KG1 (cell line): Measurements from ENCODE around the gene DLGAP1.

Experiments
- DNase-seq: peaks from one replicate; lab custom pipeline; 2025; lab: John Stamatoyannopoulos, UW

The DLGAP1 gene

GRCh38 chr18:3530807-3531206 is 924.3 kb downstream of the DLGAP1 start:
- DNase-seq: no peak

- no peak for DNase-seq
Measured at GRCh38 chr18:3529601-3530000, 925.5 kb downstream of the DLGAP1 start.

DNA sequence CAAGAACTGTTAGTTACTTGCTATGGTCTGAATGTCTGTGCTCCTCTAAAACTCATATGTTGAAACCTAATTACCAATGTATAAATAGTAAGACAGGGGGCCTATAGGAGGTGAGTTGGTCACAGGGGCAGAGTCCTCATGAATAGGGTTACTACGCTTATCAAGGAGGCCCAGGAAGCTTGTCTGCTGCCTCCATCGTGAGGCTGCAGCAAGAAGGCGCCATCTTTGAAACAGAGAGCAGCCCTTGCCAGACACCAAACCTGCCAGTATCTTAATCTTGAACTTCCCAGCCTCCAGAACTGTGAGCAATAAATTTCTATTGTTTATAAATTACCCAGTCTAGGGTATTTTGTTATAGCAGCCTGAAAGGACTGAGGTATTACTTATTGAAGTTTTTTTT is 926.0 kb downstream of the DLGAP1 start:
- DNase-seq: no peak

- no peak for DNase-seq
Measured at GRCh38 chr18:3528231-3528630, 926.9 kb downstream of the DLGAP1 start.

DNA sequence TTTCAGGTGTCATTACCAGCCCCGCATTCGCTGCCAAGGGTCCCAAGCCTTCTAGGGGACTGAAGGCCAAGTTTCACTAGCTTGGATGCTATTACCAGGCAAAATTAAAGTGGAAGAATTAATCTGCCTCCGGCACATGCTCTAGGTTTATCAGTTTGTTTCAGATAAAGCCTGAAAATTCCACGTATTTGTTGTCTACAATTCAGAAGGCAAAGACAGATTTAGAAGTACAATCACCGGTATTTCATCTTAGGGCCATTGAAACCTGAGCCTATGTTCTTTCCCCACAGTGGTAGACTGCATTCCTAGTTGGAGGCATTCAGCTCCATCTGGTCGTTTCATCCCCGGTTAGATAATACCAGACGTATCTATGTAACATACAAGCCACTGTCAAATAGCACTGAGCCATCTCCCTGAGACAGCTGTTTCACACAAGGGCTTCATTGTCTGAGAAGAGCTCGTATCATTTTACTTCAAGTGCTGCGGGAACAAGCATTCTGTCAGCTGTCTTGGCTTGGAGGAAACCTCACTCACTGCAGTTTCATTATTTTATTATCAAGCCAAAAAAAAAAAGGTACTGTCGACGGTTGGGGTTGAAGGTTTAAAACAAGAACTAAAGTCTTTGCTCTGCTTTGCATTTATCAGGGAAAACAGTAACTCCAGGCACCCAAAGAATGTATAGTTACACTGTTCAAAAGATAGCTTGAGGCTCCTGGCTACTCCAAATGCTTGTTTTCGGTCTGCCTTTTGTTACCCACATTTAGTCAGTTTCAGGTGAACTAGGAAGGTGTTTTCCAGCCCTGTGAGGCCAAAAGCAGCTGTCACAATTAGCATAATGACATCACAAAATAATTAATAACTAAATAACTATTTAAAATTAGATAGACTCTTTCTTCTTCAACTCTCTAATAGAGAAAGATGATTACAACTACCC is 928.4 kb downstream of the DLGAP1 start:
- peak; percentile 33 for DNase-seq

DNA sequence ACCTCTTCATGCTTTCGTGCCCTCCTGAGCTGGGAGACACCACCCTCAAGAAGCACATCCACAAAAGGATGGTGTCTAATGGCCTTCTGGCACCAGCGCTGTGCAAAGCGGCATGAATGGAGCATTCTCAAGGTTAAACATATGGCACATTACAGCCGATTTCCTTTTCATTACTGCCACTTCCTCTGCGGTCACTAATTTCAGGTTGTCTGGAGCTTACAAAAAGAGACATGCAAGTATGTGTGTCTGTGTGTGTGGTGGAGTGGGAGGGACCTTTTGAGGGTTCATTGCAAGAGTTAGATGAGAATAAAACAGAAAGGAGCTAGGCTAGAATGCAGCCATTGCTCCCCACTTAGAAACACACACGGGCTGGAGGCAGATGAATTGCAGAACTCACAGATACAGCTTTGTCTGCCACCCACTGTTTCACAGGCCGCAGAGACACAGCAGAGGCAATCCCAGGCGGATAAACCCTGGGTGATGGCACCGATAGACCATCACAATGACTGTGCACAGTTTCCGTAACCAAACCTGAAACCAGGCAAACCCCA is 929.2 kb downstream of the DLGAP1 start:
- DNase-seq: peak; percentile 81

- DNase-seq: no peak
Measured at GRCh38 chr18:3524706-3525105, 930.4 kb downstream of the DLGAP1 start.

DNA sequence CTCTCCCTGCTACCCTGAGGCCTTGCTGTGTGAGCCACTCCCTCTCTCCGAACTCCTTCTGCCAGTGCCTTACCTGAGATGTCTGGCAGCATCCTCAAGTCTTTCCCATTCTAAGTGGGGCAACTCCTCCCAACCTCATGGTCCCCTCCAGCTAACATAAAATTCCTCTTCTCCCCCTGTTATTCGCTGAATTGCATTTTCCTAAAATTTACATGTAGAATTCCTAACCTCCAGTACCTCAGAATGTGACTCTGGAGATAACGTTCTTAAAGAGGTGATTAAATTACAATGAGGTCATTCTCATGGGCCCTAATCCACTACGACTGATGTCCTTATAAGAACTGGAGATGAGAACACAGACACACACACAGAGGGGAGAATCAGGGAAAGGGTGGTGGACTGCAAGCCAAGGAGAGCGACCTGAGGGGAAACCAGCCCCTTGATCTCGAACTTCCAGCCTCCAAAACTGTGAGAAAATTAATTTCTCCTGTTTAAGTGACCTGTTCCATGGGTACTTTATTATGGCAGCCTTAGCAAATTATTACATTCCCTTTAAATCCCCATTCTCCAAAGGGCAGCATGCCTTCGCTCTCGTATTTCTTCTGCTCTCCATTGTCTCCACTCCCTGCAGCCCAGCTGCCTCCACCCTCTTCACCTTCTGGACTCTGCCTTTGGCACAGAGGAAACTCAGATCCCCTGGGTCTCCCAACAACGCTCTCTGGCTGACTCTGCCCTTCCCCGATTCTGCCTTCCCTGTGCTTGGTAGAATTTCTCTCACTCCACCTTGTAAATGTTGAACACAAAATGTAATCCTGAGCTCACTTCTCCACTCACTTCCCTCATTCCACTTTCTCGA is 934.6 kb downstream of the DLGAP1 start:
- DNase-seq: no peak

- DNase-seq: no peak
Measured at GRCh38 chr18:3514312-3515216, 940.5 kb downstream of the DLGAP1 start.

- no peak for DNase-seq
Measured at GRCh38 chr18:3513481-3513880, 941.6 kb downstream of the DLGAP1 start.

DNA sequence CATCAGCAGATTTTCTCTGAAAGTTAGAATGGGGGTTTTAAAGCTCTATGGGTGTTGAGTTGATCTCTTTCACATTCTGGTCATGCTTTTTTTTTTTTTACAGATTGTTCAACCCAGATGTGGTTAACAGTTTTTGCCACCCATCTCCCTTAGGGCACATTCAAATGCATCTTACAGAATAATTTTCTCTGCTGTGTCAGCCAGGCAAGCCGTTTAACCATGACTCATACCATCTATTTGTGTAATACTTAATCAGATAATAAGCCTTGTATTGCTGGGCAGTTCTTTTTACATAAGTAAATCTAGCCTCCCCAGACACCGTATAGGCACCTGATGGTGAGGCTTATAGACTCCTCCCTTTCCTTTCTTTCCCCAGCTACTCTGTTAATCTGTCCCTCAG is 943.1 kb downstream of the DLGAP1 start:
- no peak for DNase-seq

DNA sequence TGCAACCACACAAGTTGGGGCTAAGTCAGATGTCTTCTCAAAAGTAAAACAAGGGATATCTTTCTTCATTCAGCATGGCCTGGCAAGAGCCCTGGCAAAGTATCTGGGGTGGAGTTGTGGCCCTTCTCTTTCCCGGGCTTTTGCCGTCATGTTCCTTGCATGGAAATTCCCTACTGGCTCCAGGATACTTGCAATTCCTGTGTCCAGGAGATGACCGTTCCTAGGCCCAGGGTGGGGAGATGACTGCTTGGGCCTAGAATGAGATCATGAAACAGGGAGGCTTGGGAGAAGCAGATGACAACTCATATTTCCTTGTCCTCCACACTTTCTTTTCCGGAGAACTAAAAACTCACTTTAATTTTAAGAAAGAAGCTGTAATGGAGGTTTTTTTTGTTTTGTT is 944.2 kb downstream of the DLGAP1 start:
- DNase-seq: no peak

GRCh38 chr18:3510024-3510423 is 945.1 kb downstream of the DLGAP1 start:
- DNase-seq: no peak

- no peak for DNase-seq
Measured at GRCh38 chr18:3508576-3509549, 946.2 kb downstream of the DLGAP1 start.

GRCh38 chr18:3504637-3505036 is 950.5 kb downstream of the DLGAP1 start:
- no peak for DNase-seq

DNA sequence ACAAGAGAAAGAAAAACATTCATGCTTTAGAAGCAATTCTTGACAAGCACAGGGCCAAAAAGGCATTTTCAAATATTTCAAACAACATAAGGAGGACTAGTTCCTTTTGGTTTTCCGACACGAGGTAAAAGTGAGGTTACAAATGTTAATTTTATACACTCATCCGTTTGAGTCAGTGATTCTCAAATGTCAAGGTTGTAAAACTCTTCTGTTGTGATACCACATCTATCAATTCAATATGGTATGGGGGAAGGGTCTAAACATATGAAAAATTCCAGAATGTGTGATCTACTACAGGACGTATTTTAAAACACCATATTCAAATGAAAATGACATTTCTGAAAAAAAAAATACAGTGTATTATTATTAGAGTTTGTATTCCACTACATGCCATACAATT is 952.5 kb downstream of the DLGAP1 start:
- DNase-seq: no peak

- no peak for DNase-seq
Measured at GRCh38 chr18:3500016-3500415, 955.1 kb downstream of the DLGAP1 start.

- no peak for DNase-seq
Measured at GRCh38 chr18:3499501-3499900, 955.6 kb downstream of the DLGAP1 start.

DNA sequence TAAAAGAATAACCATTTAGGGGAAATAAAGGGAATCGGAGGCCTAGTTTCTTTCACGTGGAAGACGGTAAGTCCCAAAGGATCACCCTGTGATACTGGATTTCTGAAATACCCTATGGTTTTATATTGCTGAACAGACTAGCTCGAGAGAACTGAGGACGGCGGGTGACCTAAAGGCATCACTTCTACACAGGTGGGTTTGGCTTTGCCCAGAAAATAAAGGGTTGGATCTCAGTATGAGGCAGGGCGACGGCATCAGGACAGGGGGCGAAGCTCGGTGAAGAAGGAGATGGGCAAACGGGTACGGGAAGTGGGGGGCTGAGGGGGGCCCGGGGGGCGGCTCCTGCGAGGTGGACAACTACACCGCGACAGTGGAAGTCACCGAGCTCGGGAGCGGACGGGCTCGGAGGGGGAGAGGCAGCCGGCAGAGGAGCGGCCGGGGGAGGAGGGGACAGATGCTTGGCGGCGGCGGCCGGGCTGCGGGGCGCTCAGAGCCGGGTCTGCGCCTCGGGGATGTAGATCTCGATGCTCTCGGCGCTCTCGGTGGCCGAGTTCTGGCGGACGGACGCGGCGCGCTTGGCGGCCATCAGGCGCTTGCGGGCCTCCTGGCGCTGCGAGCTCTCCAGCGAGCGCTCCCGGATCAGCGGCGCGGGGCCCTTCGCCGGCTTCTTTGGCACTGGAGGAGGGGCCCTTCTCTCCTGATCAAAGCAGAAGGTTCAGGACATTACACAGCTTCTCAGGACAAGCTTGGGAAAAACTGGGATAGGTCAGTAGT is 956.2 kb downstream of the DLGAP1 start:
- DNase-seq: no peak
